Kidney (tissue), 14 donors: Measurements from ENCODE around the gene ACIN1. TPM values are rescaled to one million over a fixed set of nuclear protein-coding genes. Genes with fewer than 3 reads are reported as not detected.

ENCODE experiments used
- DNase-seq, 5 donors: peaks; one replicate each; pipeline ENCODE4 v3.0.0-alpha.2; 2013 to 2020
- FAIRE-seq: peaks from 2 replicates; lab custom pipeline; 2012; peaks lifted over from hg19 to GRCh38; lab: Jason Lieb, UNC
- H3K27ac ChIP-seq, 2 donors: one replicate each; pipeline ENCODE4 v1.7.0; 2013; ENCODE audit warnings: low read depth in 2 of 2, low read length in 2 of 2, inconsistent platforms in 1 of 2
- H3K27me3 ChIP-seq: one replicate; pipeline ENCODE4 v1.7.1; 2013; ENCODE audit warnings: low read length, inconsistent platforms; ENCODE audit not compliant: control insufficient read depth, insufficient read depth
- H3K36me3 ChIP-seq, 3 donors: one replicate each; pipeline versions ENCODE4 v1.7.0 to v1.7.1; 2013; ENCODE audit warnings: low read length in 3 of 3, control low read depth in 1 of 3, inconsistent platforms in 1 of 3; ENCODE audit not compliant: insufficient read depth in 3 of 3, control insufficient read depth in 2 of 3
- H3K4me1 ChIP-seq, 3 donors: one replicate each; pipeline versions ENCODE4 v1.7.0 to v1.7.1; 2013; ENCODE audit warnings: low read length in 3 of 3, inconsistent platforms in 1 of 3, low read depth in 1 of 3; ENCODE audit not compliant: control insufficient read depth in 2 of 3, insufficient read depth in 2 of 3
- H3K4me3 ChIP-seq, 3 donors: one replicate each; pipeline versions ENCODE4 v1.7.0 to v1.8.1; 2013; ENCODE audit warnings: low read length in 3 of 3, control low read depth in 1 of 3, inconsistent platforms in 1 of 3
- H3K9ac ChIP-seq, 3 donors: one replicate each; pipeline versions ENCODE4 v1.7.0 to v1.7.1; 2013; ENCODE audit warnings: low read length in 3 of 3, control low read depth in 1 of 3, inconsistent platforms in 1 of 3
- H3K9me3 ChIP-seq, 3 donors: one replicate each; pipeline versions ENCODE4 v1.7.0 to v1.7.1; 2013; ENCODE audit warnings: low read length in 3 of 3, control low read depth in 1 of 3, inconsistent platforms in 1 of 3; ENCODE audit not compliant: control insufficient read depth in 2 of 3, insufficient read depth in 1 of 3
- CTCF ChIP-seq: IDR thresholded peaks from 3 replicates; pipeline ENCODE4 v1.5.1; 2012; ENCODE audit warnings: mild to moderate bottlenecking, moderate library complexity, borderline replicate concordance; ENCODE audit not compliant: insufficient read depth; ENCODE audit errors: extremely low read depth
- intact Hi-C: fragments of 100-400 bp; cut with DNase I; formaldehyde crosslinking; loops from one replicate; pipeline ENCODE4 v1.11.1; 2022
- polyA plus RNA-seq: library from polyadenylated mRNA; stranded (reverse); fragments of 350-450 nt; fragmentation: Illumina TruSeq; extraction: RNeasy Lipid Tissue Mini Kit (QIAGEN cat#74804); gene quantifications from one replicate; pipeline ENCODE4 v1.2.3, GENCODE V29; 2014; ENCODE audit warnings: low read depth, low replicate concordance; ENCODE audit not compliant: insufficient read depth
- total RNA-seq: library from RNA; stranded (reverse); fragmentation: NEBNext Ultra II Directional; extraction: Animal tissue kit (Norgen Biotek cat#: 25700); gene quantifications from one replicate; pipeline ENCODE4 v1.2.1, GENCODE V29; 2021
- donor health status: control.
- donor health status: control.
- donor health status: control.
- donor health status: control.
- donor health status: control.
- donor health status: DM: yes; HTN: yes; CAD: no.
- donor health status: Normal renal cell carcinoma (clear cell type).

ACIN1 gene
- total and polyA plus RNA-seq, 2 donors from 2014 or later, result 54.9 to 150 TPM

DNA sequence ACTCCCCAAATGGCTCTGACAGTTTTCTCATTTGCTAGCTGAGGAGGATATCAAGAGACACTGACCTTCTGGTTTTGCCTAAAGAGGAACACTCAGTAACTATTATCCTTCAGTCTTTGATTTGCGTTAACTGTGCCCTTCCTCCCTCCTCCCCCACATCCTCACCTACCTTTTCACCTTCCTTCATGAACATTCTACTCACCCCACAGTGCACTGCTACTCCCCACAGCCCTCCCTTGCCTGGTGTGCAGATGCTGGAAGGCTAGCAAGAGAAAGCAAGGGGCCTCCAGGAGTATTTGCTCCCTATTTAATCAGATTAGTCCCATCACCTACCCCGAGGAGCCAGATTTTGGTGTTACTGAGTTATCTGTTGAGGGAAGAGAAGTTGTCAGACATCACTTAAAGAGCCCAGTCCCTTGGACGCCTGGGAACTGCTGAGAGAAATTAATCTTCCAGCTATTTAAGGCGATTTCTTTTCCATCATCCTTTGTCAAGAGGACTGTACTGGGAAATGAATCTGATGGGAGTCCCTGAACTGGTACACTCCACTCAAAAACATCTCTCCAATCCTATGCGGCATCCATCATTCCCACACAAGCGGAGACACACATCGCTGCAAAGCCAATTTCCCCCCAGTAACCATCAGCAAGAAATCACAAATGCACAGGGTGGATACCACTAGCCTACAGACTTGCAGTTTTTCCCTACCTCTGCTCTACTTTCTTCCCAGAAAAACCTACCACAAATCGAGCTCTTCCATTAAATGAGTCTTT, 71.7 kb downstream of the ACIN1 start:
- H3K9me3 ChIP-seq, result no peaks in the 10 kb centered on the region
- peak in 1 of 5 donors; percentile 29 for DNase-seq
- FAIRE-seq, result no peak
- peaks cover 0 to 11% (median 8%) of the 10 kb centered on the region in 3 donors for H3K36me3 ChIP-seq
- no peak for TF ChIP-seq CTCF
- H3K27ac ChIP-seq, result no peak overlapping the region
- no peak overlapping the region for H3K4me3 ChIP-seq
- no peaks in the 10 kb centered on the region for H3K27me3 ChIP-seq
- no peak overlapping the region for H3K9ac ChIP-seq
- H3K4me1 ChIP-seq, result peaks cover 0 to 5% (median 0%) of the 10 kb centered on the region in 3 donors
- intact Hi-C loops, result no loop called here

DNA sequence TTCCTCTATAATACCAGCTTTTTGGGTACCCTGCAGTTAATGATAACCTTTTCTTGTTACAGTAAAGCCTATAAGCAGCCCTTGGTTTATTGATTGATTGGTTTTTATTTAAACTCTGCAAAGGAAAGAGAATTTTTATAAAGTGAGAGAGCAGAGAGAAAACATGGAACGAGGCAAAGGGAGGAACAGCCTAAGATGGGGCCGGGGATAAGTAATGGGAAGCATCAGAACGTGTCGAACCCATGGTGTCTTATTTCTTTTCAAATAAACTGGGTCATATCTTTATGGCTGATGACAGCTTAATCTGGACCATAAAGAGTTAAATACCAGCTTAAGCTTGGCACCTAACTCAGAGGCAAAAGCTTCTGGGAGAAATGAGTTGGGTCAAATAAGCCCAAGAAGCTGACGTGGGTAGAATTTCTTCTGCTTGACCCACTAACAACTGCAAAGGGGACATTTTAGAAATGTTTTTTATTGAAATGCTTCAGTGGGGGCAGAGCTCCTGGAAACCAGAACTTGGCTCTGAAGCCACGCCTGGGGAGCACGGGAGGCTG, 73.0 kb downstream of the ACIN1 start:
- FAIRE-seq (no peak), DNase-seq (peak in 1 of 5 donors; percentile 33)
- peaks cover 0 to 5% (median 0%) of the 10 kb centered on the region in 3 donors for H3K4me1 ChIP-seq
- TF ChIP-seq CTCF, result no peak
- no peak overlapping the region for H3K9ac ChIP-seq
- H3K36me3 ChIP-seq, result peaks cover 0 to 9% (median 8%) of the 10 kb centered on the region in 3 donors
- H3K27me3 ChIP-seq, result no peaks in the 10 kb centered on the region
- H3K27ac ChIP-seq, result no peak overlapping the region
- no peaks in the 10 kb centered on the region for H3K9me3 ChIP-seq
- intact Hi-C loops, result no loop called here
- no peak overlapping the region for H3K4me3 ChIP-seq

DNA sequence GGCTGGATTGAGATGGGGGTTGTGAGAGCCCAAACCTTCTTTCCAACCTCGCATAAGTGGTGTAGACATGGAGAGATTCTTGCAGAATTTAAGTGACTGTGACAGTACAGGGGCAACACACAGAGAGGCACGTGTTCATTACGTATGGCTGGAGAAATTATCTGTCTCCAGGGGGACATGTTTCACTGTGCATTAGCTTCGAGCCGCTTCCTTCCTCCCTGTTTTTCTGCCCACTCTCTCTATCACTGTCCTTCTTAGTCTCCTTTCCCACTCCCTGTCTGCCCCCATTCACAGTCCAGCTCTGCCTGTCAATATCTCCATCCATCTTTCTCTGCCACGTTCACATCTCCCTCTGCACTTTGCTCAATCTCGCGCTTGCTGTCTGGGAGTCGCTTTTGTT, 73.5 kb downstream of the ACIN1 start:
- intact Hi-C loops, result no loop called here
- Histone ChIP-seq H3K4me3 (no peak overlapping the region), H3K9ac (no peak overlapping the region), H3K4me1 (peaks cover 0 to 5% (median 0%) of the 10 kb centered on the region in 3 donors), H3K27ac (no peak overlapping the region), H3K27me3 (no peaks in the 10 kb centered on the region), H3K9me3 (no peaks in the 10 kb centered on the region), H3K36me3 (peaks cover 0 to 9% (median 8%) of the 10 kb centered on the region in 3 donors)
- TF ChIP-seq CTCF, result no peak
- DNase-seq (peak in 1 of 5 donors; percentile 38), FAIRE-seq (no peak)
